GM21423 (cell line): ENCODE data around the gene SPATA13.

Source experiments
- ATAC-seq: cut with Tn5 transposase; IDR thresholded peaks from one replicate; pipeline ENCODE4 v1.9.1; 2021; ENCODE audit warnings: mild to moderate bottlenecking, moderate library complexity; ENCODE audit not compliant: unreplicated experiment

Gene SPATA13

GRCh38 chr13:24166561-24166960 lies 6.0 kb downstream of the SPATA13 start:
- no peak for ATAC-seq

- ATAC-seq, result no peak
Measured at GRCh38 chr13:24167666-24168391, 7.3 kb downstream of the SPATA13 start.

GRCh38 chr13:24168392-24168750 lies 7.9 kb downstream of the SPATA13 start:
- no peak for ATAC-seq

- ATAC-seq, result no peak
Measured at GRCh38 chr13:24168979-24169378, 8.5 kb downstream of the SPATA13 start.

- no peak for ATAC-seq
Measured at GRCh38 chr13:24172071-24172470, 11.6 kb downstream of the SPATA13 start.

- no peak for ATAC-seq
Measured at GRCh38 chr13:24173795-24174194, 13.3 kb downstream of the SPATA13 start.

- no peak for ATAC-seq
Measured at GRCh38 chr13:24175847-24176246, 15.3 kb downstream of the SPATA13 start.

GRCh38 chr13:24176351-24177101 lies 16.0 kb downstream of the SPATA13 start:
- ATAC-seq, result no peak

GRCh38 chr13:24178847-24179485 lies 18.4 kb downstream of the SPATA13 start:
- no peak for ATAC-seq

- ATAC-seq, result no peak
Measured at GRCh38 chr13:24179486-24179850, 18.9 kb downstream of the SPATA13 start.

GRCh38 chr13:24180750-24181377 lies 20.3 kb downstream of the SPATA13 start:
- ATAC-seq, result no peak

- ATAC-seq, result no peak
Measured at GRCh38 chr13:24181991-24182702, 21.6 kb downstream of the SPATA13 start.

- ATAC-seq, result no peak
Measured at GRCh38 chr13:24182703-24183081, 22.2 kb downstream of the SPATA13 start.

GRCh38 chr13:24183741-24184182 lies 23.2 kb downstream of the SPATA13 start:
- ATAC-seq, result no peak

- ATAC-seq, result no peak
Measured at GRCh38 chr13:24184265-24184841, 23.8 kb downstream of the SPATA13 start.

- no peak for ATAC-seq
Measured at GRCh38 chr13:24184882-24185281, 24.4 kb downstream of the SPATA13 start.

- ATAC-seq, result no peak
Measured at GRCh38 chr13:24185591-24186232, 25.2 kb downstream of the SPATA13 start.

GRCh38 chr13:24187185-24187584 lies 26.7 kb downstream of the SPATA13 start:
- no peak for ATAC-seq

- ATAC-seq, result no peak
Measured at GRCh38 chr13:24192057-24192810, 31.7 kb downstream of the SPATA13 start.
